Stimulated activated CD4-positive, alpha-beta T cell treated with anti-CD3 and anti-CD28 coated beads, Interleukin-1b, Interleukin-23, amount 100 ng/mL, for 4 hours (primary cell): ENCODE measurements around the gene PLPP4.

Experiments used
- DNase-seq, 2 donors: peaks; one replicate each; pipeline ENCODE4 v3.0.0-alpha.2; 2020; ENCODE audit warnings: low read depth in 2 of 2

PLPP4 gene

GRCh38 chr10:120456626-120457430 is at the start of gene PLPP4:
Gene PLPP4, plus strand, starts transcription at chr10:120457227. Its CDS starts 79 bp downstream, at chr10:120457306.
- no peak for DNase-seq

- DNase-seq: no peak
These were observed 47.2 kb upstream of the PLPP4 start for GRCh38 chr10:120409816-120410215.

DNA sequence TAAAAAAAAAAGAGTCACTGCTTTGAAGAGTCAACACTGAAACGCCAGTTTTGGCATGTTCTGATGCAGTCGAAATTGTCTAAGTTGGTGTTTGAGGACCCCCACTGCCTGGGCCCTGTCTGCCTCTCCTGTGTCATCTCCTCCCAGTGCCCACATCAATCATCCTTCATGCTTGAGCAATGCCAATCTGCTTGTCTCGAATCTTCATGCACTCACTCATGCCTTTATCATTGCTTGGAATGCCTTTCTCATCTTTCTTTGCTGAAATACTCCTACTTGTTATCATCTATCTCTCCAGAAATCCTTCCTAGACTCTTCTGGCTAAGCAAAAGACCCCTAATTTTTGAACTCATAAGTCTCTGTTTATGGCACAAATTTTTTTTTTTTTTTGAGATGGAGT is 42.1 kb upstream of the PLPP4 start:
- no peak for DNase-seq

GRCh38 chr10:120415709-120416330 is 41.2 kb upstream of the PLPP4 start:
- DNase-seq: no peak

DNA sequence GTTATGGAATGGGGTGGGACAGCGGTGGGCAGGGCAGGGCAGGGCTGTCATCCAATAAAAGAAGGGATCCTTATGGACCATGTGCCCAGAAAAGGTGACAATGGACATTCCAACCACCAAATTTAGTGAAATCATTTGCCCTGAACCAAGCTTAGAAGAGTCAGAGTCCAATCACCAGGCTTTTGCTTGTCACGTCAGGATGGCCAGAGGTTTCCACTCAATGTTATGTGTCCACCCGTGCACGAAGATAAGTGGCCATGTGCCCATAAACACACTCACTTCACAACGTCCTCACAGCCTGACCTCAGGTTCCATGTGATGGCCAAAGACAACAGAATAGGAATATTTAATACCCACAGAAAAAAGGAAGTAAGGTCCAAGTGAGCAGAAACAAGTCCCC is 36.6 kb upstream of the PLPP4 start:
- no peak for DNase-seq

- no peak for DNase-seq
These were observed 35.8 kb upstream of the PLPP4 start for GRCh38 chr10:120421250-120421649.

- DNase-seq: no peak
These were observed 34.6 kb upstream of the PLPP4 start for GRCh38 chr10:120422457-120422856.

DNA sequence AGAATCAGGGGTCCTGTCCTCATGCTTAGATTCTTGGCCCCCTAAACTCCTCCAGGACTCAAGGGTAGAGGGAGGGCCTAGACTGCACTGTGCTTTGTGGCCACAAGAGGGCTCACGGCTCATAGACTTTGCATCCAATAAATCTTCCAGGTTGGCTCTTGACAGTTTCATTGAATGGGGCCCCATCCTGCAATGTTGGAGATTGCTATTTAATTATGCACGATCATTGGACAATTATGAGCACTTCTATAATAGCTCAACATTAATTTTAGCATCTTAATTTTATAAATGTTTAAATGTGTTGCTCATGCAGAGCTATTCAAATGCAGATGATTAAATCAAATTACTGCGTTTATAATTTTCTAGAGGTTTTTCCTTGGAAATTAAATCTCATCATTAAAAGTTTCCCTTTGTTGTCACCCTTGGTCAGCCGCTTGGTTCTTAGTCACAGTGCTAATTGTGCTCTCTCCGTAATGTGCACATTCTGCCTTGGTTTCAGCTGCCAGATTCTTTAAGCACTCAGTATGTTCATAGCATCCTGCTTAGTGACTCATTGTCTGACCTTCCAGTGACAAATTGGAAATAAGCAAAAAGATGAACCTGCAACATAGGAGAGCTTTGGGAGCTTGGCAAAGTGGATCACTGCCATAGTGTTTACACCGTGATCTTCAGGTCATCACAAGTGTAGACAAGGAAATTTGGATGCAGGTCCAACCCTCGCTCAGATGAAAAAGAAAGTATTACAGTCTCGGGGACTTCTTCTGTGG is 33.4 kb upstream of the PLPP4 start:
- peak in 1 of 2 donors; percentile 1 for DNase-seq

- DNase-seq: no peak
These were observed 32.9 kb upstream of the PLPP4 start for GRCh38 chr10:120424198-120424464.

GRCh38 chr10:120426306-120426705 is 30.7 kb upstream of the PLPP4 start:
- DNase-seq: no peak

GRCh38 chr10:120428754-120429153 is 28.3 kb upstream of the PLPP4 start:
- no peak for DNase-seq

DNA sequence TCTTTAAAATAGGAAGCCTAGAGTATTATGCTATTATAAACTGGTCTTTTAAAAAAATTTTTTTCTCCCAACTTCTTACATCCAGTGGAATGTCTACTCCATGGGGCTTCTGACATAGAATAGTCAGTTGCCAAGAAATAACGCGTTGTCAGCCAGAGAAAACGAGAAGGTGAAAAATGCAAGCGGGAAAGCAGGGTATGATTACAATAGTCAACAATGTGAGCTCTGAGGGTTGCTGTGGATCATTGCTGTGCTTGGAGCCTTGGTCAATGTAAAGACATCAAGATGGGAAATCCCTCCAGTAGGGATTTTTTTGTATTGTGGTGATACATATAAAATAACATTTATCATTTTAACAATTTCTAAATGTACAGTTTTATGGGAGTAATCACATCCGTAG is 27.6 kb upstream of the PLPP4 start:
- DNase-seq: no peak

DNA sequence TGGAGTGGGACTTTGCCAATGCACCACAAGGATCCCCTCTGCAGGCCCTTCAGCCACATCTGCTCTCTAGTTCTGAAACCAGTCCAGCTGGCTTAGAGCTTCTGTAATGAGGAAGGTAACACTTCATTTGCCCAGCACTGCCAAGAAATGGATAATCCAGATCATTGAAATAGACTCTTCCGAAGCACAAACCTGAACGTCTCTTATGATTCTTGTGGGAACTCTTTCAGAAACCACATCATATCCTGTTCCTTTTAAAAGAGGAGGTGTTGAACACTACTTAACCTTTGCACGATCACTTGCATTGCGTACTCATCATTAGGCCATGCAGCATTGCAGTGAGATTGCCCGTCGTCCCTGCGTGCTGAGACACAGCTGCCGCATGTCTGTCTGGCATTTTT is 25.8 kb upstream of the PLPP4 start:
- no peak for DNase-seq

- DNase-seq: no peak
These were observed 24.8 kb upstream of the PLPP4 start for GRCh38 chr10:120432209-120432608.

- DNase-seq: no peak
These were observed 23.9 kb upstream of the PLPP4 start for GRCh38 chr10:120433141-120433540.

GRCh38 chr10:120436439-120437112 is 20.5 kb upstream of the PLPP4 start:
- no peak for DNase-seq

GRCh38 chr10:120437541-120437940 is 19.5 kb upstream of the PLPP4 start:
- DNase-seq: no peak

GRCh38 chr10:120451968-120452367 is 5.1 kb upstream of the PLPP4 start:
- no peak for DNase-seq

- DNase-seq: no peak
These were observed 3.7 kb upstream of the PLPP4 start for GRCh38 chr10:120453319-120453718.

GRCh38 chr10:120453886-120454285 is 3.1 kb upstream of the PLPP4 start:
- DNase-seq: no peak

DNA sequence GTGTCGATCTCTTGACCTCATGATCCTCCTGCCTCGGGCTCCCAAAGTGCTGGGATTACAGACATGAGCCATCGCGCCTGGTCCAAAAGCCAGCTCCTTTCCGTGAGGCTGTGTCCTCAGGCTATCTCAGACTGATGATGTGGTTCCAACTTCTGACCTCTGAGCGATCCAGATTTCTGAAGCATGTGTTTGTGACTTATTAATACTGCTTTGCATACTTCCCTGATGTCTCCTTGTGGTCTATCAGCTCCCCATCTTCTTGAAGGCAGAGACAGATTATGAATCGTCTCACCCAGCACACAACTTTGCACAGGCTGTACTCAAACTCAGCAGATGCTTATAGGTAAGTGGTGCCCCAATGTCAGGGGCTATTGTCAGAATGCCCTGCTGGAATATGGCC is 2.0 kb upstream of the PLPP4 start:
- DNase-seq: no peak

DNA sequence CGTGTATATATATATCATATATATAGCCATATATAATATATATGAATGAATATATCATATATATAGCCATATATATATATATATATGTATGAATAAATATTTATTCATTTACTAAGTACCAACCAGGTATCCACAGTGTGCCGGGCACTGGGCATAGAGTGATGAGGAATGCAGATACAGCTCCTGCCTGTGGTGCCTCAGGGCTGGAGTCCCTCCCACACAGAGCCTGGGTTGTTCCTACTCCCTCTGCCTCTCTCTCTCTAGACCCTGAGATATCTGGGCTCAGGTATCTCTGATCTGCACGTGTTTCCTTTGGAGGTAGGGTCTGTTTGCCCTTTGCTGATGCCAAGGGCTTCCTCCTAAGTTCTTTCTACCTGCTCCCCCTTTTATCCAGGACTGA is 1.4 kb upstream of the PLPP4 start:
- no peak for DNase-seq
